GDM1 (cell line): ENCODE results near the gene DDX17.

ENCODE experiments used
- DNase-seq: peaks from one replicate; lab custom pipeline; 2025; lab: John Stamatoyannopoulos, UW

Gene DDX17

DNA sequence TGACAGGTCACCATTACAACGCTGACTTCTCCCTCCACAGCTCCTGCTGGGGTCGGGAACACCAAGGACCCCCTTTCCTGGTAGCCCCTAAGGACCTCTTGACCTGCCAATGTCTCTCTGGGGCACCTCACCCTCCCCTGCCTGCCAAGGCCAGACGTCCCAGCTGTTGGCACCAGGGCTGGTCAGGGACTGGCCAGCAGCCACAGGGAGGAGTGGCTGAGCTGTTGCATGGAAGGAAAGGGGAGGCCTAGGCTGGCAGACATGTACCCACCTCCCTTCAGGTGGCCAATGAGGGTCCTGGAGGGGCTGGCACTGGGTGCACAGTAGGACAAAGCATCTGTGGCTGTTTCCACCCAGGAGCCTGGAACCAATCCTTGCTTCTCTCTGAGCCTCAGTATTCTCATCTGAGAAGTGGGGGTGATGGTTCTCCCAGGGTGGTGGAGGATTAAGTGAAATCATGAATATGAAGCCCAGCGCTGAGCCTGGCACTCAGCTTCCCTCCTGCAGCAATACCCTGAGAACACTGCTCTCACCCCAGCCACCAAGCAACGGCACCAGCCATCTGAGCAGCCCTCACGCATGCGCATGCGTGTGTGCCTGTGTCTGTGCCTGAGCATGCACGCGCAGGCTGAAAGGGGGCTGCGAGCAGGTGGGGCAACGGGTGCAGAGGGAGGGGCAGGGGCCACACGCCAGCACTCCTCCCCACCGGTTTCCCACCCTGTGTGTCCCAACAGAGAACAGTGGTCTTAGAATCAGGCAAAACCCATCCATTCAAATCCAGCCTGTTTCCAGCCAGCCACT is 57.0 kb downstream of the DDX17 start:
- DNase-seq = no peak

DNA sequence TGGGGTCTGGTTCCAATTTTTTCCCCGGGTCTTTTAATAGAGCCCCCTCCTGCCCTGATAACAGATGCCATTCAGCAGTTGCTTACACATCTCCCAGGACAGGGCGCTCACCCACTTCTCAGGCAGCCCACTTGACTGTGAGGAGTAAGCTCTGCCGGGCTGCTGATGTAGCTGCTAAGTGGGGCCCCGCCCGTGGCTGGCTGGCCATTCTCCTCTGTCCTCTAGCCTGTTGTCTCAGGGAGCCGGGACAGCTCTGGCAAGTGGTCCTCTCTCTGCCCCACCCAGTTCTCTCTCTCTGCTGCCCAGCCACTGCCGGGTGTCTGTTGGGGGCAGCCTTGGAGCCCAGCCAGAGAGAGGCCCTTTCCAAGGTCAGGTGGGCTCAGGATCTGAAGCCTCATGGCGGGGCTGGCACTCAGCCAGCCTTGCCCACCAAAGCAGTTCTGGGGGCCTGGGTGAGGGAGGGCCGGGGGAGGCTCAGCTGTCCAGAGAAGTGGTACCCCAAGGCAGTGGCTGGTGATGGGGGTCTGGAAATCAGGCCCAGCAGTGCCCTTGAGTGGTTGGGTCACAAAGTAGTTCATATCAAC is 60.0 kb downstream of the DDX17 start:
- DNase-seq = no peak

DNA sequence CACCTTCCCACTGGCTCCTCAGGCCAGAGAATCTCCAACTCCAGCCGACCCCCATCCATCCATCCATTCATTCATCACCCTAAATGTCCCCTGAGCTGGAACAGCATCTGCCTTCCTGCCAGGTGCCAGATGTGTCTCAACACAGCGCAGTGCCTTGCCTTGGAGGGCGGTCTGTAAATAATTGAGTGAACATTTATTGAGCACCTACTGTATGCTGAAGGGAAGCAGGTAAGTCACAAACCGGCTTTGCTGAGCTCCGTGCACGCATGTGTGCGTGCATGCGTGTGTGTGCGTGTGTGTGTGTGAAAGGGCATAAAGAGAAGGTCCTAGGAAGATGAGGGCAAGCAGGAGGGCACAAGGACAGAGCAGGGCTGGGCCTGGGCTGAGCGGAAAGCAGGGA is 61.3 kb downstream of the DDX17 start:
- no peak for DNase-seq

DNA sequence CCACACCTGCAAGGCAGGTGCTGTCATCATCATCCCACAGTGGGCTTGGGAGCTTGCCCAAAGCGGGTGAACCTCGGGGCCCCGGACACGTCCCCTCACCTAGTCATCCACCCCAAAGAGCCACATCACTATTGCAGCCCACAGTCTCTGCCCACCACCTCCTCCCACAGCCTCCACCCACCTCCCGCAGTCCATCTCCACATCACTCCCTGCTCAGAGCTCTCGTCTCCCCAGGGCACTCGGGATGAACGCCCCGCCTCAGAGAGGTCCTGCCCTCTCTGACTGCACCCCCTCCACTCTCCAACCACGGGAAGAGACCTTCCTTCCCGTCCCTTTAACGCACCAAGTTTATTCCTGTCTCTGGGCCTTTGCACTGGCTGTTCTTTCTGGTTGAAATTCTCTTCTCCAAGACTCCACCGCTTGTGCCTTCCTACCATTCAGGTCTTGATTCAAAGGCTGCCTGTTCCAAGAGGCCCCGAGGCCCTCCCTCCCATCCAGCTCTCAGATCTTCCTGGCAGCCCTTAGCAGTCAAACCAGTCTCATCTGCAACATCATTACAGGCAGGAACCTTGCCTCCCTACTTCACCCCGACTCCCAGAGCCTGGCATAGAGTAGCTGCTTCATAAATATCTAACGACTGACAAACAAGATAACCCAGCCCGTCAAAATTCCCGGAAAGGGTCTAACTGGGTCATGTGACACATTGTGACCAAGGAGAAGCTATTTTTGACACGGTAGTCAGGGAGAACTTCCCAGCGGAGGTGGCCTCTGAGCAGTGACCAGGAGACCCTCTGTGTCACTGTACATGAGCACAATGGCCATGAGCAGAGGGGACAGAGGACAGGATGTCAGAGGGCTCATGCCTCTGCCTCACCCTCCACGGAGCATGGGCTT is 62.2 kb downstream of the DDX17 start:
- DNase-seq = no peak

DNA sequence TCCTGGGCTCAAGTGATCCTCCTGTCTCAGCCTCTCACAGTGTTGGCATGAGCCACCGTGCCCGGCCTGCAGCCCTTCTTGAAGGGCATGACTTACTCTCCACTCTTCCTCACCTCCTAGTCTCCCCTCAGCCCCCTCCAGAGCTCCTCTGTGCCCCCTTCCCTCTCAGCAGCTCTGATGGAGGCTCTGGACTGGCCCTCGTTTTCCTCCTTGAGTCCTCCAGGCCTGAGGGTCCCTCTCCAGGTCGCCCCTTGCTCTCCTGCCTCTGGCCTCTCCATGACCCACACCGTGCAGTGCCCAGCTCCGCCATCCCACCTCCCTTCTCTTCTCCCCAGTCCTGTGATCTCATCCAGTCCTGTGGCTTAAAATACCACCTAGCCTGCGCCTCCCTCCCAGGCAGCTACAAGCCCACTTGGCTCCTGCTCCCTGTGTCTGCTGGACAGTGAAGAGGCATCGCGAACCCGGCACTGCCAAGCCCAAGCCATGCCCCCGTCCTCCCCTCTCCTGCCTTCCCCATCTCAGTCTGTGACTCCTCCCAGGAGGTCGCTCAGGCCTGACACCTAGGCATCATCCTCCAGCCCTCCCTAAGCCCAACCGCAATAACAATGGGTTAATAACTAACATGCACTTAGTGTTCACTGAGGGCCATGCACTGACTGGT is 63.0 kb downstream of the DDX17 start:
- DNase-seq = no peak

DNA sequence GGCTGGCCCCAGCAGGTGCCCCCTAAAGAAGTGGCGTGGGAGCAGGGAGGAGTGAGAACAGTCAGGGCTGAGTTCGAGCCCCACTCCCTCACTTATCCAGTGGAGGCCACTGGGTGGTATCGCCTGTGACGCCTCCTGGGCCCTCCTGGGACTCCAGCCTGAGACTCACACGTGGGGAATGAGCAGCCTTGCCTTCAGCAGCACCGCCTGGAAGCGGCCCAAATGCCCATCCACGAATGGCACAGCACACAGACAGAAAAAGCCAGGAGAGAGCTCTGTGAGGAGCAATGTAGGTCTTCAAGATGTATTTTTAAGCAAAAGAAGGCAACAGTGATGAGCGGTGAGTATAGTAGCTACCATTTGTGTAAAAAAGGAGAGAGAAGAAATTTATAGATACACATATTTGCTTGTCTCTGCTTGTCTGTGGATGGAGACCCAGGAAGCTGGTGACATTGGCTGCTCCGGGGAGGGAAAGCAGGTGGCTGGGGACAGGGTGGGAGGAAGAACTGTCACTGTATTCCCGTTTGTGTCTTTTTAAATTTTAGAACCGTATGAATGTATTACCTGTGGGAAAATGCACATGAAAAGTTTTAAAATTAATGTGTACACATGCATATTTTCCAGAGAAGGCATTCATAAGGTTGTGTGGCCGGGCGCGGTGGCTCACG is 64.4 kb downstream of the DDX17 start:
- no peak for DNase-seq

DNA sequence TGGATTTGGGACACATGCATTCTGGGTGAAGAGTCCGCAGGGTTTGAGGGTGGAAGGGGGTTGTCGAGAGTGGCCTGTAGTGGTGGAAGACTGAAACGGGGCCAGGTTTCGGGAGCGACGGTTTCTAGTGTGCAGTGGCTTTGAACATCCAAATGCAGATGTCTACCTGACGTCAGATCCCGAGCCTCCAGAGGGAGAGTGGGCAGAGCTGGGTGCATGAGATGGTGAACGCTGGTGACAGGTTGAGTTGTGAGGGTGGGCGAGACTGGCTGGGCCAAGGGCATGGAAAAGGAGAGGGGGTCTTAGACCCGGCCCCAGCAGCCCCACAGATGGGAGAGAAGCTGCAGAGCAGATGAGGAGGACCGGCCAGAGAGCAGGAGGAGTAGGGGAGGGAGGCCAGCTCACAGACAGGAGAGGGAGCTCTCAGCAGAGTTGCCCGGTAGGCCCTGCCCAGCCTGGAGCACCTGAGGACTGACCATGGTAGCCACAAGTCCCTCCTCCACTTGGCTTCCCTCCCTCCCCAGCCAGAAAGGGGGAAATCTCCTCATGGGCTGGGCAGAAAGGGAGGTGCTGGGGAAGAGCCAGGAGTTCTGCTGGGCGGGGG is 65.3 kb downstream of the DDX17 start:
- DNase-seq = no peak

DNA sequence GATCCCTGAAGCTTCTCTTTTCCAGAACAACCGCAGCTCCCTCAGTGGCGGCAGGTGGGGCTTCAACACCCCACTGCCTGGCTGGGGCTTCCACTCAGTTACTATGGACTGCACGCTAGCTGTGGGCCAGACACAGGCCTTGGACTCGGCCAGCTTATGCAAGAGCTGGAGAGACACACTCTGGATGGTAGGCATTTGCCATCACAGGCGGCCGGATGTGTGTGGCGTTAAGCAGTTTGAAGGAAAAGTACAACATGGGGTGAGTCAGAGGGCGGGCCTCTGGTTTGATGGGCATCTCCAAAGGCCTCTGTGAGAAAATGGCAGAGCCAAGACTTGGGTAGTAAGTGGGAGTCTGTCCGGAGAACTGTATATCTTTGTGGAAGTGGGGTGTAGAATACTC is 68.7 kb downstream of the DDX17 start:
- no peak for DNase-seq

DNA sequence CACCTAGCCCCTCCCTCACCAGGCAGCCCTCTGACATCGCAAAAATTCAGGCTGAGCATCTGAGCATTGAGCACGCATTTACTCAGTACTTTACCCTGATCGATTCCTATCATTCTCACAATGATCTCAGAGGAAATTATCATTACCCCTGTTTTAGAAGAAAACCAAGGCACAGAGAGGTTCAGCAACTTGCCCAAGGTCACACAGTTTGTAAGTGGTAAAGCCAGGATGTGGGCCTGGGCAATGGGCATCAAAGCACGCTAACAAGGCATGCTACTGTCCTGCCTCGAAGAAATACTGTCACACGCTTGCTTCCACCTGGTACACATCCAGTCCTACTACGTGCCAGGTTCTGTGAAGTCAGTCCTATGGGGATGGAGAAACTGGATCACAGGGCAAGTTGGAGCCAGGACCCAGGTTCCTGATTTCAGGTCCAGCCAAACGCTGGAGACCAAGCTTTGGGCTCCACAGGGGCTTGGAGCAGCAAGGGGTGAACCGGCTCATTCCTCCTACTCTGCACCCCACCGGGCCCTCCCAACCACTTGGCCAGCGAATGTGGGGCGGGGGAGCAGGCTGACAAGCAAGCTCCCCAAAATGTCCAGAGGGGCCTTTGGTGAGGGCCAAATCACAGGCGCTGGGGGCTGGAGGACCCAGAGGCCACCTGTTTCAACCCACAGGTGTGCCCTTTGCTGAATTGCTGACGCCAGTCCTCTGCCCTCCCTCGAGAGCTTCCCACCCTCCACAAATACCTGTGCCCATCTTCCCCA is 69.3 kb downstream of the DDX17 start:
- DNase-seq = no peak

DNA sequence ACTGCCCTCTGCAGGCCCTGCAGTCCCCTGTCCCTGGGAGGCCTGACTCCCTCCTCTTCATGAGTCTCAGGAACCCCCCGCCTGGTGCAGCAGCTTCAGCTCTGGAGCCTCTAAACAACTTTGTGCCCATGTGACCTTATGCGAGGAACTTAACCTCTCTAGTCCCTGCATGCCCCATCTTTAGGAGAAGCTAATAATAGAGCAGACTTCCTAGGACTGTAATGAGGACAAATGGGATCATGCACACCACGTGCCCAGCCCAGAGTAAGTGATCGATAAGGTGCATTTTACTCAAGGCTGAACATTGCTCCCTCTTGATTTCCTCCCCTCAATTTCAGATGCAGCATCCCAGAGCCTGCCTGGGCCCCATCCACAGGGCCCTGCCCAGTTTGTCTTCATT is 70.1 kb downstream of the DDX17 start:
- no peak for DNase-seq

DNA sequence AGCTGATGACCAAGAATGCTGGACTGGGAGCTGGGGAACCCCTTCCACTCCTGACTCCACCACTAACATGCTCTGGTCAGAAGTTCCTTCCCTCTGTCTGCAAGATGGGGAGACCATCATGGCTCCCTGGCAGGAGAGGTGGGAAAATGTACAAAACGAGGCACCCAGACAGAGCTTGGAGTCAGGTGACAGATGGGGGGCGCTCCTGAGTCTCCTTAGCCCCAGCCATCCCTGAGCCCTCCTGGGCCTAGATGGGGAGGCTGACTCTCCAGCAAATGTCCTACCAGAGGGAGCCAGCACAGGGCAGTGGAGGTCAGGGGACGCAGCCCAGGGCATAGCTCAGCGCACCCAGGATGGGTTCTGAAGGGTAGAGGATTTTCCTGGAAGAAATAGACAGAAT is 71.1 kb downstream of the DDX17 start:
- no peak for DNase-seq

DNA sequence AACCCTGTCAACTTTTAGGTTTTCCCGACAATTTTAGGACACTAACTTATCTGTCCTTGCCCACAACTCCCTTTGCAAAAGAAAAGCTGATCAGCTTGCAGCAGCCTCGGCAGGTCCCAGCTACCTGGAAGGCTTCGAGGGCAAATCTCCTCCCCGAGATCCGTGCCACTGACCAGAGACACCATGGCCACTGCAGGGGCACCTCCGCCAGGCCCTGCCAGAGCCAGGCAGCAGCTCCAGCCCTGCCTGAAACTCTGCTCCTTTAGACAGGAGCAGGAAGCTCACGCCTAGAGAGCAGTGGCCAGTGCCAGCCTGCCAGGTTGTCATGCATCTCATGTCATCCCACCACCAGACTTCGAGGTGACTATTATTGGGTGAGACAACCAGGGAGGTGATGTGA is 72.2 kb downstream of the DDX17 start:
- DNase-seq = no peak
